GM18873 (cell line): ENCODE data around the gene RHPN2.
"Not testable (repeated sequence)": the region's sequence is repeated elsewhere in the genome, so short reads cannot be mapped to it uniquely, and the experiment has no call there.

Experiments used
- ATAC-seq: cut with Tn5 transposase; IDR thresholded peaks from one replicate; pipeline ENCODE4 v1.9.1; 2021; ENCODE audit warnings: mild to moderate bottlenecking, moderate library complexity, moderate number of reproducible peaks; ENCODE audit not compliant: unreplicated experiment, low FRiP score

RHPN2 gene

GRCh38 chr19:32982488-32982887, 82.2 kb downstream of the RHPN2 start:
- not testable (repeated sequence) for ATAC-seq

DNA sequence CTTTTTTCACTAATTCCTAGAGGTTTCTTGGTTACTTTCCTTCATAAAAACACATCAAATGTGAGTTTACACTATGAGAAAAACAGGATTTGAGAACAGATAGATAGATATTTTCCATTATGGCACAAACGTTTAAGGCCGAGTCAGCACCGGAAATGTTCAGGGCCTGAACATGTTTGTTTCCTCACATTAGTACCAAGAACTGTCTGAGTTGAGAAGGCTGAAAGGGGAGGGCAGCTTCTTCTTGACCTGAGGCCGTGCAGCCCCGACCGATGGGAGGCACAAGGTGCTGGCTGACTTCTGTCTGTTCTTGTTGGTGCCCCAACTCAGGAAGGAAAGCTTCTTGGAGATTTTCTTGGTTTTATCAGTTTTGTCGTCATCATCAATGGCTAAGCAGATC, 84.9 kb downstream of the RHPN2 start:
- not testable (repeated sequence) for ATAC-seq

GRCh38 chr19:32977813-32978212, 86.9 kb downstream of the RHPN2 start:
- ATAC-seq = not testable (repeated sequence)

DNA sequence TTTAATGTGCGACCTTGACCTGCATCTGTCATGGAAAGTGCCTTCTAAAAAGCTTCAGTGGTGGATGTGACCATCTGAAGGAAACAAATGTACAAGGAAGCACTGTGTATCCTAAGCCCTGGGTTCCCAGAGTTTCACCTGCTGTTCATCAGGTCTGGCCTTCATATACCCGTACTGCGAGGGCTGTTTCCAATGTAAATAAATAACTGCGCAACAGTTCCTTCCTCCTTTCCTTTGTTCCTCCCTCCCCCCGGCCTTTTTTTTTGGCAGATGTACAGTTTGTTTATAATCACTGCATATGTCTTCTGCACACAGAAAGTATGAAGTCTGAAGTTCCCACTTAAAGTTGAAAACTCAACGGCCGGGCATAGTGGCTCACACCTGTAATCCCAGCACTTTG, 87.4 kb downstream of the RHPN2 start:
- no peak for ATAC-seq

DNA sequence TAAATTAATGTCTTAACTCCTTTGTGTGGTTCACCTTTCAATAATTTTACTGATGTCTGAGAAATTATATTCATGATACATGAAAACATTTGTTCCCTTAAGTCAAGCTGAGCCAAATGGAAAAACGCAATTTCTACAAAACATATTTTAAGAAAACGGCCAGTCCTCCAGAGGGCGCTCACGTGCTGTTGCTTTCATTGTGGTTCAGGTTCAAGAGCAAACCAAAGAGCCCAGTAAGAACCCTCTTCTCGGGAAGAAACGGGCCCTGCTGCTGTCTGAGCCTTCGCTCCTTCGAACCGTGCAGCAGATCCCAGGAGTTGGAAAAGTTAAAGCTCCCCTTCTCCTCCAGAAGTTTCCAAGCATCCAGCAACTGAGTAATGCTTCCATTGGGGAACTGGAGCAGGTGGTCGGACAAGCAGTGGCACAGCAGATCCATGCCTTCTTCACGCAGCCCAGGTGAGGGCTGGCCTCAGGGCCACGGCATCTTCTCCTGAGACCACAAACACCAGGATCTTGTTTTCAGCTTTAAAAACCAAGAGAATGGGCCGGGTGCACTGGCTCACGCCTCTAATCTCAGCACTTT, 88.4 kb downstream of the RHPN2 start:
- no peak for ATAC-seq

GRCh38 chr19:32971715-32972540, 92.8 kb downstream of the RHPN2 start, which contains the start of the genes CEP89 and FAAP24:
Gene CEP89 (minus strand): TSS chr19:32971958. CDS start chr19:32971874, 84 bp downstream.
Gene FAAP24 (plus strand): TSS chr19:32972242. CDS start chr19:32973197, 955 bp downstream.
- peak; percentile 98 for ATAC-seq

DNA sequence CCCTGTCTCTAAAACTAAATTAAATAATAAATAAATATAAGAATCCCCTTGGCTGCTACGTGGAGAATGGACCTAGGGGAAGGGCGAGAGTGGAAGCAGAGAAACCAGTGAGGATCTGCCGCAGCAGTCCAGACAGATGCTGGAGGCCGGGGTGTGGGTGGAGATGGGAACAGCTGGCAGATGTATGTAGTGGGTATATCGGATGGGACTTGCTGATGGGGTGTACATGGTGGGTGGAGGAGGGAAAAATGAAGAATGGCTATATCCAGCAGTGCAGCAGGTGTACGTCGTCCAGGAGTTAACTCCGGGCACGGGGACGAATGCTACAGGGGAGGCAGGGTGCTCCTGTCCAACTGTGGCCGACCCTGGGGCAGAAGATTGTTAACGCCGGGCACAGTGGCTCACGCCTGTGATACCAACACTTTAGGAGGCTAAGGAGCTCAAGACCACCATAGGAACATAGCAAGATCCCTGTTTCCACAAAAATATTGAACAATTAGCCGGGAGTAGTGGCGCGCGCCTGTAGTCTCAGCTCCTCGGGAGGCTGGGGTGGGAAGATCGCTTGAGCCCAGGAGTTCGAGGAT, 93.6 kb downstream of the RHPN2 start:
- ATAC-seq = no peak

- no peak for ATAC-seq
These were observed 95.1 kb downstream of the RHPN2 start for GRCh38 chr19:32969549-32969948.

DNA sequence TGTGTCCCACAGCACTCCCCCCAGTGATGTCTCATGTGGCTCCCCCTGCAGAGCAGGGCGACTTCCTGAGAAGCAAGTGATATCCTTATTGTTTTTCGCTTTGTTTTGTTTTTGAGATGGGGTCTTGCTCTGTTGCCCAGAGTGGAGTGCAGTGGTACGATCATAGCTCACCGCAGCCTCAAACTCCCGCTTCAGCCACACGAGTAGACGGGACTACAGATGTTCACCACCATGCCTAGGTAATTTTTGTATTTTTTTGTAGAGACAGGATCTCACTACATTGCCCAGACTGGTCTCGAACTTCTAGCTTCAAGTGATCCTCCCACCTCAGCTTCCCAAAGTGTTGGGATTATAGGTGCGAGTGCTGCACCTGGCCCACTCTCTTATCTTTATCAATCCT, 97.9 kb downstream of the RHPN2 start:
- no peak for ATAC-seq

GRCh38 chr19:32945260-32945659, 119.4 kb downstream of the RHPN2 start:
- no peak for ATAC-seq

- not testable (repeated sequence) for ATAC-seq
These were observed 123.4 kb downstream of the RHPN2 start for GRCh38 chr19:32941273-32941672.

DNA sequence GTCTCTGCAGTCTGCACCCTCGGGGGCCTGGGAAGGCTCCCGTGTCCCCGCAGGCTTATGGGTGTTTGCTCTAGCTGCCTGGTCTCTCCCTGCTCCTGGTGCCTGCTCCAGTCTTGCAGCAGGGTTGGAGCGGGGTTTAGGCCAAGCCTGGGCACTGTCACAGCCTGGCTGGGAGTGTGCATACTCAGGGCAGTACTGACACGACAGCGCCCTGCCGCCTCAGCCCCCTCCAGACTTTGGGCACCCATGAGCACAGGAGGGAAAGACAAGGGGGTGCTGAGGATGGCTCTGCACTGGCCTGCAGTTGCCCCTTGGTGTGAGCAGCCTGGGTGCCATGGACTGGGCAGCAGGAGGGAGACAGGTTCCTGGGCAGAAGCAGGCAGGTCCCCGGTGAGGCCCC, 128.6 kb downstream of the RHPN2 start:
- no peak for ATAC-seq

GRCh38 chr19:32935629-32936028, 129.1 kb downstream of the RHPN2 start:
- no peak for ATAC-seq

DNA sequence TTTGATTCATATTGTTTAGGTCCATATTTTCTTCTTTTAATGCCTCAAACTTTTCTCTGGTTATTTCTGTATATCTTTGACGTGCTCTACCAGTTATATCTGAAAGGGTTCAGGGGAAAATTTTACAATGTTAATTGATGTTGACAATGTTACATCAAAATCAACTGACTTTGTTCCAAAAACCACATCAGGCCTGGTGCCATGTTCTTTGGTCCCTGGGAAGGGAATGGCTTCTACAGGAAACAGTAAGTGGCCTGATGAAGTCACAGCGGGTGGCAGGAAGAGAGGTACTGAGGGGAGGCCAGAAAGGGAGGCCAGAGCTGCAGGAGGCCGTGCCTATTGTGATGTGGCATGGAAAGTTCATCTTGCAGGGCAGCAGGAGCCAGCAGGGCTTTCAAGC, 131.1 kb downstream of the RHPN2 start:
- no peak for ATAC-seq

DNA sequence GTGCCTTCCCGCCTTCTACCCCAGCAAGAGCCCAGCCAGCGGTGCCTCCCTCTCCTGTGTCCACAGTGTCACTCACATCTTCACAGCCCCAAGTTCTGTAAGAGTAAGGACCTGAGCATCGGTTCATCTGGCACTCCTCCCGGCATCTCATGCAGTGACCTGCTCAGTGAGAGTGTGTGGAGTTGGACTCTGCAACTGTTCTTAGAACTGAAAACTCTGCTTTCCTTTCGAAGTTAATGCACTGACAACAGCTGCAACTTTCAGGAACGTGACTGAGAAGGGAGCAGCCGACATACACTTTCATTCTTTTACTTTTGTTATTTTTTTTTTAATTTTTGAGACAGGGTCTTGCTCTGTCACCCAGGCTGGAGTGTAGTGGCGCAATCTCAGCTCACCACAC, 134.1 kb downstream of the RHPN2 start:
- ATAC-seq = no peak

DNA sequence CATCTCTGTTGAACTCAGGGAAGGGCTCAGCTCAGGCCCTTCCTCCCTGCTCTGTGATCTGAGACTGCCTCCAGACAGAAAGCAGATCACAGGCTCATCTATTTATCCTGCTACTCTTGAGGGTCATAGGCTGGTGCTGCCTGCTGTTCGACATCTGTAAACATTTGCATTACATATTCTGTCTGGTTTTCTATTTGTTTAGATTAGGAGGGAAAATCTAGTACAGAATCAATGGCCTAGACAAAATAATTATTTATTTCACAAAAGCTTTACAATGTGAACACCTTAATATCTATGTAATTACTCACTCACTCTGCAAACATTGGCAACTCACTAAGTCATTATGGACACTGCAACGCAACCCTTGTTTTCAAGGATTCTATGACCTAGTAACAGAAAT, 135.9 kb downstream of the RHPN2 start:
- ATAC-seq = no peak
